Measurements from ENCODE around the gene CACNA1C.
"Not testable (repeated sequence)": the region's sequence is repeated elsewhere in the genome, so short reads cannot be mapped to it uniquely, and the experiment has no call there.

Gene CACNA1C

GRCh38 chr12:2124466-2125023, 71.8 kb downstream of the CACNA1C start:
- no peak for ATAC-seq (replicated peaks; ENCODE audit: extremely low read depth, poor library complexity, severe bottlenecking)
- H3K4me1 Mint-ChIP-seq = no peaks in the 10 kb centered on the region
- H3K27me3 Mint-ChIP-seq = peaks cover 26% of the 10 kb centered on the region
- no peaks in the 10 kb centered on the region for H3K9me3 Mint-ChIP-seq
- no peak overlapping the region for H3K4me3 Mint-ChIP-seq
- peaks cover 3% of the 10 kb centered on the region for H3K36me3 Mint-ChIP-seq (ENCODE audit: insufficient read depth)
- H3K27ac Mint-ChIP-seq (ENCODE audit: low read depth) = no peak overlapping the region
- no peak for DNase-seq (ENCODE audit: low spot score in 2 of 2)

GRCh38 chr12:2125651-2126522, 73.1 kb downstream of the CACNA1C start:
- DNase-seq (ENCODE audit: low spot score in 2 of 2) (no peak), ATAC-seq (replicated peaks; ENCODE audit: extremely low read depth, poor library complexity, severe bottlenecking) (no peak)
- Mint-ChIP-seq H3K27me3 (peaks cover 17% of the 10 kb centered on the region), H3K4me1 (no peaks in the 10 kb centered on the region), H3K9me3 (no peaks in the 10 kb centered on the region), H3K36me3 (ENCODE audit: insufficient read depth) (peaks cover 2% of the 10 kb centered on the region), H3K4me3 (no peak overlapping the region), H3K27ac (ENCODE audit: low read depth) (no peak overlapping the region)

GRCh38 chr12:2126676-2127406, 74.1 kb downstream of the CACNA1C start:
- ATAC-seq (replicated peaks; ENCODE audit: extremely low read depth, poor library complexity, severe bottlenecking) (no peak), DNase-seq (ENCODE audit: low spot score in 2 of 2) (no peak)
- Mint-ChIP-seq H3K9me3 (no peaks in the 10 kb centered on the region), H3K4me1 (no peaks in the 10 kb centered on the region), H3K36me3 (ENCODE audit: insufficient read depth) (peaks cover 2% of the 10 kb centered on the region), H3K27ac (ENCODE audit: low read depth) (no peak overlapping the region), H3K4me3 (no peak overlapping the region), H3K27me3 (peaks cover 15% of the 10 kb centered on the region)

- H3K4me3 Mint-ChIP-seq = no peak overlapping the region
- peaks cover 15% of the 10 kb centered on the region for H3K27me3 Mint-ChIP-seq
- no peaks in the 10 kb centered on the region for H3K4me1 Mint-ChIP-seq
- H3K27ac Mint-ChIP-seq (ENCODE audit: low read depth) = no peak overlapping the region
- ATAC-seq (replicated peaks; ENCODE audit: extremely low read depth, poor library complexity, severe bottlenecking) = no peak
- H3K9me3 Mint-ChIP-seq = no peaks in the 10 kb centered on the region
- peaks cover 2% of the 10 kb centered on the region for H3K36me3 Mint-ChIP-seq (ENCODE audit: insufficient read depth)
- no peak for DNase-seq (ENCODE audit: low spot score in 2 of 2)
Observed at GRCh38 chr12:2129076-2129475, 76.3 kb downstream of the CACNA1C start.

GRCh38 chr12:2135661-2136418, 83.1 kb downstream of the CACNA1C start:
- not testable (repeated sequence) for ATAC-seq (replicated peaks; ENCODE audit: extremely low read depth, poor library complexity, severe bottlenecking); H3K9me3 Mint-ChIP-seq; H3K4me3 Mint-ChIP-seq

GRCh38 chr12:2136901-2137300, 84.1 kb downstream of the CACNA1C start:
- no peak overlapping the region for H3K27ac Mint-ChIP-seq (ENCODE audit: low read depth)
- peaks cover 44% of the 10 kb centered on the region for H3K27me3 Mint-ChIP-seq
- no peaks in the 10 kb centered on the region for H3K4me1 Mint-ChIP-seq
- DNase-seq (ENCODE audit: low spot score in 2 of 2) (no peak), ATAC-seq (replicated peaks; ENCODE audit: extremely low read depth, poor library complexity, severe bottlenecking) (no peak)
- H3K9me3 Mint-ChIP-seq = no peaks in the 10 kb centered on the region
- H3K4me3 Mint-ChIP-seq = no peak overlapping the region
- no peaks in the 10 kb centered on the region for H3K36me3 Mint-ChIP-seq (ENCODE audit: insufficient read depth)

More at GRCh38 chr12:2135661-2136418, 83.1 kb downstream of the CACNA1C start:
- not testable (repeated sequence) for H3K36me3 Mint-ChIP-seq (ENCODE audit: insufficient read depth); H3K4me1 Mint-ChIP-seq; DNase-seq (ENCODE audit: low spot score in 2 of 2); H3K27ac Mint-ChIP-seq (ENCODE audit: low read depth)
- peaks cover 39% of the 10 kb centered on the region for H3K27me3 Mint-ChIP-seq

- Mint-ChIP-seq H3K36me3 (ENCODE audit: insufficient read depth) (no peaks in the 10 kb centered on the region), H3K4me1 (no peaks in the 10 kb centered on the region), H3K9me3 (no peaks in the 10 kb centered on the region), H3K27ac (ENCODE audit: low read depth) (no peak overlapping the region), H3K4me3 (no peak overlapping the region), H3K27me3 (peaks cover 44% of the 10 kb centered on the region)
- ATAC-seq (replicated peaks; ENCODE audit: extremely low read depth, poor library complexity, severe bottlenecking) (no peak), DNase-seq (ENCODE audit: low spot score in 2 of 2) (no peak)
Observed at GRCh38 chr12:2137711-2138110, 84.9 kb downstream of the CACNA1C start.

- DNase-seq (ENCODE audit: low spot score in 2 of 2) = no peak
- H3K27me3 Mint-ChIP-seq = peaks cover 44% of the 10 kb centered on the region
- no peaks in the 10 kb centered on the region for H3K9me3 Mint-ChIP-seq
- H3K4me1 Mint-ChIP-seq = no peaks in the 10 kb centered on the region
- H3K36me3 Mint-ChIP-seq (ENCODE audit: insufficient read depth) = no peaks in the 10 kb centered on the region
- no peak overlapping the region for H3K4me3 Mint-ChIP-seq
- no peak for ATAC-seq (replicated peaks; ENCODE audit: extremely low read depth, poor library complexity, severe bottlenecking)
- H3K27ac Mint-ChIP-seq (ENCODE audit: low read depth) = no peak overlapping the region
Observed at GRCh38 chr12:2138294-2138693, 85.5 kb downstream of the CACNA1C start.

- no peak overlapping the region for H3K27ac Mint-ChIP-seq (ENCODE audit: low read depth)
- peaks cover 48% of the 10 kb centered on the region for H3K27me3 Mint-ChIP-seq
- no peaks in the 10 kb centered on the region for H3K9me3 Mint-ChIP-seq
- H3K4me1 Mint-ChIP-seq = no peaks in the 10 kb centered on the region
- no peak for ATAC-seq (replicated peaks; ENCODE audit: extremely low read depth, poor library complexity, severe bottlenecking)
- H3K36me3 Mint-ChIP-seq (ENCODE audit: insufficient read depth) = no peaks in the 10 kb centered on the region
- DNase-seq (ENCODE audit: low spot score in 2 of 2) = no peak
- no peak overlapping the region for H3K4me3 Mint-ChIP-seq
Observed at GRCh38 chr12:2138871-2139308, 86.1 kb downstream of the CACNA1C start.

GRCh38 chr12:2139651-2140050, 86.9 kb downstream of the CACNA1C start:
- Mint-ChIP-seq H3K36me3 (ENCODE audit: insufficient read depth) (no peaks in the 10 kb centered on the region), H3K9me3 (no peaks in the 10 kb centered on the region), H3K4me1 (no peaks in the 10 kb centered on the region), H3K27ac (ENCODE audit: low read depth) (no peak overlapping the region), H3K27me3 (peaks cover 55% of the 10 kb centered on the region), H3K4me3 (no peak overlapping the region)
- DNase-seq (ENCODE audit: low spot score in 2 of 2) = no peak
- no peak for ATAC-seq (replicated peaks; ENCODE audit: extremely low read depth, poor library complexity, severe bottlenecking)

GRCh38 chr12:2140858-2141519, 88.2 kb downstream of the CACNA1C start:
- no peak for DNase-seq (ENCODE audit: low spot score in 2 of 2)
- H3K9me3 Mint-ChIP-seq = no peaks in the 10 kb centered on the region
- H3K4me1 Mint-ChIP-seq = no peaks in the 10 kb centered on the region
- no peak overlapping the region for H3K27ac Mint-ChIP-seq (ENCODE audit: low read depth)
- H3K27me3 Mint-ChIP-seq = peaks cover 67% of the 10 kb centered on the region
- no peak for ATAC-seq (replicated peaks; ENCODE audit: extremely low read depth, poor library complexity, severe bottlenecking)
- H3K4me3 Mint-ChIP-seq = no peak overlapping the region
- H3K36me3 Mint-ChIP-seq (ENCODE audit: insufficient read depth) = no peaks in the 10 kb centered on the region

- ATAC-seq (replicated peaks; ENCODE audit: extremely low read depth, poor library complexity, severe bottlenecking) (no peak), DNase-seq (ENCODE audit: low spot score in 2 of 2) (no peak)
- no peaks in the 10 kb centered on the region for H3K36me3 Mint-ChIP-seq (ENCODE audit: insufficient read depth)
- H3K27ac Mint-ChIP-seq (ENCODE audit: low read depth) = no peak overlapping the region
- no peaks in the 10 kb centered on the region for H3K9me3 Mint-ChIP-seq
- H3K27me3 Mint-ChIP-seq = peaks cover 67% of the 10 kb centered on the region
- H3K4me3 Mint-ChIP-seq = no peak overlapping the region
- H3K4me1 Mint-ChIP-seq = no peaks in the 10 kb centered on the region
Observed at GRCh38 chr12:2142068-2142467, 89.3 kb downstream of the CACNA1C start.
